MCF 10A (cell line): ENCODE results near the gene FBXL4. TPM values are rescaled to one million over a fixed set of nuclear protein-coding genes. Genes with fewer than 3 reads are reported as not detected.

Experiments
- BruUV-seq: library from RNA; stranded (reverse); fragments of 400-500 nt; replicated peaks from 2 replicates; lab custom pipeline; 2021; lab: Mats Ljungman, UMichigan
- CTCF ChIA-PET: fragments of 300-600 bp; sonication (Branson Sonifier 250); formaldehyde crosslinking; extraction: SDS; loops from one replicate; lab custom pipeline; 2021; ENCODE audit warnings: antibody characterized with exemption, inconsistent platforms; lab: Yijun Ruan, JAX
- POLR2A ChIA-PET: fragments of 300-600, 350-650 bp; sonication (Branson Sonifier 250); formaldehyde crosslinking; extraction: SDS; loops from one replicate; lab custom pipeline; 2020; ENCODE audit warnings: antibody characterized with exemption, inconsistent platforms; lab: Yijun Ruan, JAX
- DNase-seq: peaks from one replicate; pipeline ENCODE4 v3.0.0-alpha.2; 2018; ENCODE audit not compliant: unreplicated experiment
- H3K27ac Mint-ChIP-seq: one replicate; pipeline ENCODE4 v1.8.0; 2022; ENCODE audit warnings: mild to moderate bottlenecking, low read depth, mixed read lengths; ENCODE audit not compliant: unreplicated experiment
- H3K27me3 Mint-ChIP-seq: one replicate; pipeline ENCODE4 v1.8.0; 2022; ENCODE audit warnings: mixed read lengths; ENCODE audit not compliant: insufficient read depth, unreplicated experiment
- H3K36me3 Mint-ChIP-seq: one replicate; pipeline ENCODE4 v1.8.0; 2022; ENCODE audit warnings: mild to moderate bottlenecking, moderate library complexity, mixed read lengths; ENCODE audit not compliant: insufficient read depth, unreplicated experiment
- H3K4me1 Mint-ChIP-seq: one replicate; pipeline ENCODE4 v1.8.0; 2022; ENCODE audit warnings: mixed read lengths; ENCODE audit not compliant: insufficient read depth, unreplicated experiment
- H3K4me3 Mint-ChIP-seq: one replicate; pipeline ENCODE4 v1.8.0; 2022; ENCODE audit warnings: mild to moderate bottlenecking, moderate library complexity, mixed read lengths; ENCODE audit not compliant: unreplicated experiment
- H3K9me3 Mint-ChIP-seq: one replicate; pipeline ENCODE4 v1.8.0; 2022; ENCODE audit warnings: mixed read lengths; ENCODE audit not compliant: unreplicated experiment
- CTCF ChIP-seq: fragments of 200-600 bp; IDR thresholded peaks from one replicate; pipeline ENCODE4 v1.8.0; 2022; ENCODE audit warnings: antibody characterized with exemption, mild to moderate bottlenecking; ENCODE audit not compliant: unreplicated experiment
- intact Hi-C: fragments of 100-400 bp; cut with micrococcal nuclease; formaldehyde crosslinking; loops from 2 replicates; pipeline ENCODE4 v1.14.1; 2022
- total RNA-seq: library from RNA; stranded (reverse); gene quantifications from 2 replicates; pipeline ENCODE4 v1.2.3, GENCODE V29; 2022

FBXL4 gene
- total RNA-seq, 1 experiment from 2014 or later = 15.7 TPM

- CTCF ChIA-PET = interaction anchor here (0.7 kb wide), 1 partner anchor 88 kb away, joined by 3 read pairs; no protein-coding TSS in a partner anchor
- Mint-ChIP-seq H3K4me3 (no peak overlapping the region), H3K27ac (no peak overlapping the region), H3K4me1 (peaks cover 17% of the 10 kb centered on the region), H3K27me3 (no peaks in the 10 kb centered on the region), H3K36me3 (peaks cover 5% of the 10 kb centered on the region), H3K9me3 (peaks cover 21% of the 10 kb centered on the region)
- BruUV-seq = no TSS peak
- POLR2A ChIA-PET = interaction anchor here (0.9 kb wide), 1 partner anchor 10 kb away, joined by 3 read pairs; no protein-coding TSS in a partner anchor
- TF ChIP-seq CTCF = no peak
- intact Hi-C loops = loop anchor here (10.0 kb wide), 1 partner anchor 483 kb away; the partner anchor contains the start of gene PNISR
- no peak for DNase-seq
Observed at GRCh38 chr6:98941319-98941718, 6.4 kb downstream of the FBXL4 start.

GRCh38 chr6:98937351-98937750 is 10.4 kb downstream of the FBXL4 start:
- no TSS peak for BruUV-seq
- Mint-ChIP-seq H3K27ac (no peak overlapping the region), H3K9me3 (peaks cover 21% of the 10 kb centered on the region), H3K36me3 (peaks cover 18% of the 10 kb centered on the region), H3K27me3 (no peaks in the 10 kb centered on the region), H3K4me3 (no peak overlapping the region), H3K4me1 (peaks cover 7% of the 10 kb centered on the region)
- ChIA-PET POLR2A (no interaction called here), CTCF (interaction anchor here (0.7 kb wide), 1 partner anchor 657 kb away, joined by 3 read pairs; no protein-coding TSS in a partner anchor)
- no peak for TF ChIP-seq CTCF
- DNase-seq = no peak
- intact Hi-C loops = no loop called here

GRCh38 chr6:98932381-98932780 is 15.4 kb downstream of the FBXL4 start:
- no peaks in the 10 kb centered on the region for H3K27me3 Mint-ChIP-seq
- H3K4me1 Mint-ChIP-seq = peaks cover 12% of the 10 kb centered on the region
- CTCF ChIA-PET = no interaction called here
- no peak for TF ChIP-seq CTCF
- POLR2A ChIA-PET = interaction anchor here (1.1 kb wide), 1 partner anchor 22 kb away, joined by 4 read pairs; no protein-coding TSS in a partner anchor
- peaks cover 22% of the 10 kb centered on the region for H3K36me3 Mint-ChIP-seq
- no peak for DNase-seq
- BruUV-seq = no TSS peak
- H3K4me3 Mint-ChIP-seq = no peak overlapping the region
- intact Hi-C loops = no loop called here
- H3K27ac Mint-ChIP-seq = no peak overlapping the region
- H3K9me3 Mint-ChIP-seq = no peaks in the 10 kb centered on the region

- DNase-seq = no peak
- no peak for TF ChIP-seq CTCF
- ChIA-PET POLR2A (interaction anchor here (0.6 to 1.1 kb wide), 2 partner anchors 23 to 35 kb away, joined by 3 to 4 read pairs; no protein-coding TSS in a partner anchor), CTCF (interaction anchor here (1.0 kb wide), 1 partner anchor 187 kb away, joined by 3 read pairs; no protein-coding TSS in a partner anchor)
- H3K36me3 Mint-ChIP-seq = peaks cover 22% of the 10 kb centered on the region
- H3K9me3 Mint-ChIP-seq = no peaks in the 10 kb centered on the region
- intact Hi-C loops = no loop called here
- H3K27ac Mint-ChIP-seq = no peak overlapping the region
- BruUV-seq = no TSS peak
- H3K27me3 Mint-ChIP-seq = no peaks in the 10 kb centered on the region
- H3K4me3 Mint-ChIP-seq = no peak overlapping the region
- peaks cover 12% of the 10 kb centered on the region for H3K4me1 Mint-ChIP-seq
Observed at GRCh38 chr6:98931696-98932095, 16.1 kb downstream of the FBXL4 start.
